ENCODE measurements around the gene MYO5B. TPM values are rescaled to one million over a fixed set of nuclear protein-coding genes. Genes with fewer than 3 reads are reported as not detected.
"Not testable (repeated sequence)": the region's sequence is repeated elsewhere in the genome, so short reads cannot be mapped to it uniquely, and the experiment has no call there.

The MYO5B gene
- total RNA-seq, 1 donor from 2014 or later = 0.20 TPM

DNA sequence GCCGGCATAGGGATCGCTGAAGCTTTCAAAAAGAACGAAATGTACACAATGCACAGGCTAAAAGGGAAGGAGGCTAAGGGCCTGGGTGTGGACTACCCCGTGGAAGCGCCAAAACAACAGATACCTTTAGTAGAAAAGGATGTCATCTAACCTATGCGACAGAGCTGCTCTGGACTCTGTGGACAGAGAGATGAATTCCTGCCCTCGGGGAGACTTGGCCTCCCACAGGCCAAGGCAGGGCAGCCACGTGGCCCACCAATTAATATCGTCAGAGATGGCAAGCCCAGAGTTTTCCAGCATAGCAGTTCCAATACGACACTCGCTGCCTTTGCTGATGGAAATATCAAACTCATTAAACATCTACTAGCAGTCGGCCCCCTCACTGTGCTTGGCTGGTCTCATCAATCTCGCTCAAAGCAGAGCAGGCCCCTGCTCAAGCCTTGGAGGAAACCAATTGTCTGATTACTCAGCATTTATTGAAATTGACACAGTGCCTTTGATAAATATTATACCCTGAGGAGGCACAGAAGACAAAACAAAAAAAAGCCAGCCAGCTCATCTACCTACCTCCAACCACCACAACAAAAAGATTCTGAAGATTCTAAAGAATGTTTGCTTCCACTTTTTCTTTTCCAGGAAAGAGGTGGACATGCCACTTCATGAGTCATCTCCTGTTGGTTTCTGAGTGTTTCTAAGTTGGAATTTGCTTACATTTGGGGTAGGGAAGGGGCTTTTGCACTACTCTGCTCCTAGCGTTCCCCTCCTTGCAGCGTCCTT, 302.6 kb downstream of the MYO5B start:
- no peak for DNase-seq (ENCODE audit: low read depth, low spot score)

DNA sequence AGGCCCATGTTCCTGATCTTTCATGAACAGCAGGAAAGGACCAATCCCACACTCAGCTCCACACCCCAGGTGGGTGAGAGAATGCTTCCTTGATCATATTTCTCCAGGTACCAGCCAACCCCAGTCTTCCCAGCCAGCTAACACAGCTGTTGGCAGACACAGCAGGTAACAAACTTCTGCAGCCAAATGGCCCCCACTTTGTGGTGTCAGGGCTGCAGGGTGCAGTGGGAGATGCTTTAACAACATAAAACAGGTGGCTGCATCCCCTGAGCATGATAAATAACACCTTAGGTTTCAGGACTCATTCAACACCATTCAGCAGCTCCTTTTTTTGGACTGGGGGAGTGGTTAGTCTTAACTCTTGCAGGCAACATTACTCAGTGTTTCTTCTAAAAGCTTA, 304.9 kb downstream of the MYO5B start:
- DNase-seq (ENCODE audit: low read depth, low spot score) = no peak

DNA sequence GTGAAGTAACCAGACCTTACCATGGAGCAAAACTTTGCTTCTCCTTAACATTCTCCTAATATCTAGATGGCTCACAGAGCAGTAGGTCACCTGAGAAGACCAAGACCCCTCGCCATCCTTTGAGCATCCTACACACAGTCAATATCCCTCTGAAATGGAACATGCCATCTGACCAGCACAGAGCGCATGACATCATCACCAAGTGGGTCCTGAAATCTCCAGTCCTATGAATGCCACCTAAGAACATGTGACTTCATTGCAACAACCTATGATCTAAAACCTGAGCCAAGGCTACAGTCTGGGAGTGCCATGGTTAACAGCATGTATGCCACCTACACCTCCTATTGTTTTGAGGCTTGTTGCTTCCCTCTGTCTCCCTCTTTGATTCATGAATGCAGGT, 305.4 kb downstream of the MYO5B start:
- not testable (repeated sequence) for DNase-seq (ENCODE audit: low read depth, low spot score)

DNA sequence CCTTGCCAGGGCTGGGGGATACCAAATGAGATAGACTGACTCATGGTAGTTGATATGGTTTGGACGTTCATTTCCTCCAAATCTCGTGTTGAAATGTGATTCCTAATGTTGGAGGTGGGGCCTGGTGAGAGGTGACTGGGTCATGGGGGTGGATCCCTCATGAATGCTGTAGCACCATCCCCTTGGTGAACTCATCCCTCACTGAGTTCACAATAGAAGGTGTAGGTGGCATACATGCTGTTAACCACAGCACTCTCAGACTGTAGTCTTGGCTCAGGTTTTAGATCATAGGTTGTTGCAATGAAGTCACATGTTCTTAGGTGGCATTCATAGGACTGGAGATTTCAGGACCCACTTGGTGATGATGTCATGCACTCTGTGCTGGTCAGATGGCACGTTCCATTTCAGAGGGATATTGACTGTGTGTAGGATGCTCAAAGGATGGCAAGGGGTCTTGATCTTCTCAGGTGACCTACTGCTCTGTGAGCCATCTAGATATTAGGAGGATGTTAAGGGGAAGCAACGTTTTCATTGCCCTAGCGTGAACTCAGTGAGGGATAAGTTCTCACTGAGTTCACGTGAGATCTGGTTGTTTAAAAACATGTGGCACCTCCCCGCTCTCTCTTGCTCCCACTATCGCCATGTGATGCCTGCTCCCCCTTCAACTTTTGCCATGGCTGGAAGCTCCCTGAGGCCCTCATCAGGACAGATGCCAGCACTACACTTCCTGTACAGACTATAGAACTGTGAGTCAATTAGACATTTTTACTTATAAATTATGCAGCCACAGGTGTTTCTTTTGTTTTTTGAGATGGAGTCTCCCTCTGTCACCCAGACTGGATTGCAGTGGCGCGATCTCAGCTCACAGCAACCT, 307.8 kb downstream of the MYO5B start:
- no peak for DNase-seq (ENCODE audit: low read depth, low spot score)

DNA sequence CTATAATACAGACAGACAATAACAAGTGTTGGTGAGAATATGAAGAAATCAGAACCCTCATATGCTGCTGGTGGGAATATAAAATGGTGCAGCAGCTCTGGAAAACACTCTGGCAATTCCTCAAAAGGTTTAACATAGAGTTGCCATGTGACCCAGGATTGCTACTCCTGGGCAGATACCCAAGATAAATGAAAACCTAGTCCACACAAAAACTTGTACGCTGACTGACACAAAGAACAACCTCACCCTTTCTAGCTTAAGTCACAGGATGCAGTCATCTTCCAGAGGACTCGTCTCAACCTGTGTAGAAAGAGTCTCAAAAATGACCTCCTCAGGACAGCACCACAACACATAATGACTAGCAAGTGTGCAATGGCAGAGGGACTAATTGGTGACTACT, 310.0 kb downstream of the MYO5B start:
- DNase-seq (ENCODE audit: low read depth, low spot score) = no peak

DNA sequence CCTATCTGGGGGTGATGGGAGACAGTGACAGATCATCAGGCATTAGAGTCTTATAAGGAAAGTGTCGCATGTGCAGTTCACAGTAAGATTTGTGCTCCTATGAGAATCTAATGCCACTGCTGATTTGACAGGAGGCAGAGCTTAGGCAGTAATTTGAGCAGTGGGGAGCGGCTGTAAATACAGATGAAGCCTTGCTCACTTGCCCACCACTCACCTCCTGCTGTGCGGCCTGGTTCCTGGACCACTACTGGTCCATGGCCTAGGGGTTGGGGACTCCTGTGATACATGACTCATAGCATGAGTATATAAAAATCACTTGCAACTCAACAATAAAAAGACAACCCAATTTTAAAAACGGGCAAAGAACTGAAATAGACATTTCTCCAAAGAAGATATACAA, 310.5 kb downstream of the MYO5B start:
- DNase-seq (ENCODE audit: low read depth, low spot score) = no peak

DNA sequence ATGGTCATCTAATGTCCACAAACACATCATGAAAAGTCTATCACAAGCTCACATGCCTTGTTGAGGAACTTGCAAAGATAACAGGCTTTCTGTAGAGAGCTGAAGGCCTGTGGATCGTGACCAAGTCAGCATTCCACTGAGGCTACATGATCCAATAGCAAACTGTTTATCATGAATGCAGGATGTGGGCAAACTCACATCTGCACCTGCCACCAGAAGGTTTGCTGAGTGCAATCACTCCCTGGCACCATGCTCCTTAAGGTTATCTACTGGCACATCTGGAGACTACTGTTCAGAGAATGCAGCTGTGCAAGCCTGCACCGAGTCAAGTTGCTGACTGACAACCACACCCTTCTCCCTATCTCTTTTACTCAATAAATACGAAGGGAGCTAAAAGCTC, 314.3 kb downstream of the MYO5B start:
- DNase-seq (ENCODE audit: low read depth, low spot score) = no peak

DNA sequence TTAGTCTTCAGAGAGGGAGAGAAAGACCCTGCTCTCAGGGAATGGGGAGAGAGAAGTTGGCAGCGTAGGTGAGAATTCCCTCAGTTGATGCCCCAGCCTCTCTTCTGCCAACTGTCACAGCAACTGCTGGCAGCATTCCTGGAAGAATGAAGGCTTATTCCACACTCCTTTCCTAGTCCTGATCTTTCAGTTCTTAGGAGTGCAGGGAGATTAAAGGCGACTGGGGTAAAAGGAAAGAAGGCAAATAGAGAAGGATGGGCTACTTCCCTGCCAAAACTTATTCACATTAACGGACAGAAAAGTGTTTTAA, 315.7 kb downstream of the MYO5B start:
- no peak for DNase-seq (ENCODE audit: low read depth, low spot score)

DNA sequence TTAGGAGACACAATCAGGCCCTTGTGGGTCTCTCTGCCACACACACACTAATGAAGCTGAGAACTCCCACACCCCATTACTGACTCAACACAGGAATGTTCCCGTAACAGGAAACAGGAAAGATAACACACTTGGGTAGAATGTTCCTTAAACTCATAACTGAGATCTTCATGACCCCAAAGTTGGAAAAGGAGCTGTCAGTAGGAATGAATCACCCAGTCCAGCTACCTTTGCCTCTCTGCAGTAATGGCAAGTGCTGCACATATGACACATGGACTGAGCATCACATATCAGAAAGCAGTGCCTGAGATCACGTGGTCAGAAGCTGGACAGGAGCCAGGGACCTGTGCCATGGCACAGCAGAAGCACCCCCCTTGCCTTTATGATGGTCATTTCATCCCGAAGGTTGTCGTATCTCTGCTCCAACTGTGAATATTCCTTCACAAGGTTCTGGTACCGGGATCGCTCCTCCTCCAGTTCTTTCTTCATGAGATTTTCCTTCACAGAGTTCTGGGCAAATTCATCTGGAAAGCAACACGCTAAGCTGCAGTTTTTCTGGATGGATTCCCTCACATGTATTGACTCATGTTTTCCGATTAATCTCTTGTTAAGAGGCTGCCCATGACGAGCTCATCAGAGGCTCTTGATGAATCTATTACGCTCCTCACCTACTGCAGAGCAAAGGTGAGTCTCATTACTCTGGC, 316.2 kb downstream of the MYO5B start:
- no peak for DNase-seq (ENCODE audit: low read depth, low spot score)

DNA sequence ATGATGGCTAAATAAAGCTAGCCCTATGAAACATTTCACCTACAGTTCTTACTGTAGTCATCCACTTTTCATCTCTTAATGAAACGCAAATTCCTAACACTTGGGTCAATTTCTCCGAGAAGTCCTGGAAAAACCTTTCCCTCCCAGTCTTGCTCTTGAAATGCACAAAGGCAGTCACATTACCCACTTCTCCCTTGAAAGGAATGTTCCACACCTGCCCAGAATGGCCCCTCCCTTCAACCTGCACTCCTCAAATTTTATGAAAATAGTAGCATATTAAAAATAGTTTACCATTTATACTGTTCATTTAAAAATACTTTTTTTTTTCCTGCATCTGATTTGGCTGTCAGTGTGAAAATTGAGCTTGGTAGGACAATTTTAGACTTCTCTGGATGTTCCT, 316.9 kb downstream of the MYO5B start:
- DNase-seq (ENCODE audit: low read depth, low spot score) = no peak

DNA sequence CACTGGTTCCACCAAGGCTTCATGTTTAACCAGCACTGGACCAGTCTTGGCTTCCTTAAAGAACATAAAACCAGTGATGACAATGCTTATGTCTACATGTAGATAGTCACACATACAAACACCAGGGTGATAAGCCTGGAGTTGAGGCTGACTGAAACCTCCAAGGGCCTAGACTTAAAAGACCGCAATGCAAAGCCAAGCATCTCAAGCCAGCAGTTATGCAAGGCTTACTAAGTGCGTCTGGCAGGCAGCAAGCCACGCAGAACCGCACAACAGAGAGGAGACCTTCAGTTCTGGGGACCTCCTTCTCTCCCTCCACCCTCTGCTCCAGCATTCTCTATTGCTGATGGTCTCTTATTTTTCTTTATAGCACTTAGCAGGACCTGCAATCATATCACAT, 318.4 kb downstream of the MYO5B start:
- no peak for DNase-seq (ENCODE audit: low read depth, low spot score)

DNA sequence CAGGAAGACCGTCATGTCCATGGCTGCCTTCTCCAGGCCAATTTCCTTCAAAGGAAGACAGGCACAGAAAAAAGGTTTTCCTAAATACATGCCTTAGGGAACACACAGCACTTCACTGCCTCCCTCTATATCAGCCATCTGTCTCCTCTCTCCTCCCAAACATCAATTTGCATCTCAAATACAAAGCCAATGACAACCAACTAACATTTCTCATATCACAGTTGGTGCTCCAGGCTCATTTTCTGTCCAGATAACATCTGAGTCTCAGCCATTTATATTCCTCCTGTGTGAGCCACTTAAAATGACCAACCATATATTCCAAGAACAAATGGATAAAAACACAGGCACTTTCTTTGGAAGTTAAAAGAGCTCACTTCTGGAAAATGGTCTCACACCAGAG, 319.2 kb downstream of the MYO5B start:
- no peak for DNase-seq (ENCODE audit: low read depth, low spot score)

DNA sequence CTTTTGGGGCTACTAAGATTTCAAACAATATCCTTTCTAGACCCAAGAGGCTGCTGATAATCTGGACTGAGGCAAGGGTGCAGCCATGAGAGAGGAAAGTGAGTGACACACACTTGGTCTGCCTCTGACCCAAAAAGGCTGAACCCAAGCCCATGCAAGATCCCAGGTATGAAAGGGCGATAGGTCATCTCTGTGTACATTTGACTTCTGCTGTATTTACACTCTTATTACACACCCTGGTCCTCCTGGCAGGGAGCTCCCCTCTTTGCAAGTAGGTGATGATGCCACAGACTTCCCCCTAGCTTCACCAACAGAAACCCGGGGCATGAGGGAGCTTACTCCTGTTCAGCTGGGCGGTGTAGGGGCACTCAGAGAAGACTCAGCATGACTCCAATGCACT, 319.8 kb downstream of the MYO5B start:
- DNase-seq (ENCODE audit: low read depth, low spot score) = no peak

DNA sequence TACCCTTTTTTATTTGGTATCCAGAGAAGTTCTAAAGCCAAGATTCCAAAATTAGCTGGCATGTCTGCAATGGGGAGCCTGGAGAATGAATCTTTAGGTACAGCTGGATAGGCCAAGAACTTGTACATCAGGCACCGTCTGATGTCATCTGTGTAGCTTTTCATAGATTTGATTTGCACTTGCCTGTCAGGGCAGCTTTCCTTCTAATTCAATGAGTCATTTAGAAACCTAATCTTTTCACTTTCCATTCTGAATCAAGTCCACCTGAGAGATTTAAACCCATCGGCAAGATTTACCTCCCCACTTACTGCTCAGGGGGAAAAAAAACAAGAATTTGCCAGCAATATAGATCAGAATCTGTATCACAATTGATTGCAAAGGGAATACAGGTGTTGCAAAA, 320.7 kb downstream of the MYO5B start:
- no peak for DNase-seq (ENCODE audit: low read depth, low spot score)

DNA sequence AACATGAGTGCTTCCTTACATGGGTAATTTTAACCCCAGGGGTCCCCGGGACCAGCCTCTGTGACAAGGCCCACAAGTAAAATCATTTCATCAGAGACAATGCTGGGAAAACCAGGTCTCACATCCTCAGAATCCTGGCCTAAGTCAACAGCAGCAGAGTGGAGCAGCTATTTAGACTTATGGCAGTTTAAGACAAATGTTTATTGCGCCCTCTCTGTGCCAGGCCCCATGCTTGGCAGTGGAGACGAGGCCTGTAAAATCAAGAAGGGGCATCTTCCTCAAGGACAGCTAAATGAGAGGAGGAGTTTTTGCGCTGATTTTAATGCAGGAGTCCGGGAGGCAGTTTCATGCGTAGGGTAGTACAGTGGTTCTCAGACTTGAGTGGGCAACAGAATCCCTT, 325.6 kb downstream of the MYO5B start:
- no peak for DNase-seq (ENCODE audit: low read depth, low spot score)

DNA sequence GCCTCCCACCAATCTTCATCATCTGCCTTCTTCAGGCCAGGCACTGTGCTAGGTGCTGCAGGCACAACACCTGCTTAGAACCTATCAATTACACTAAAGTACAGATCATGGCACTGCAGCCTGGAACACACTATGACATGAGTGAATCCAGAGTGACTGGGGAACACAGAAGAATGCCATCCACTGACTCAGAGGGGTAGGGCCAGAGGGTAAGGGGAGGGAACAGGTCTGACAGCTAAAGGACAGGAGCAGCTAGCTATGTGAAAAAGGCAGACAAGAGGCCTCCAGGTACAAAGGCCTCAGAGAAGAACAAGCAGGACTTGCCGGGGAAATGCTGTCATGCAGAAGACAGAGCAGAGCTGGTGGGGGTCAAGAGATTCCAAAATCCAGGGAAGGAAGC, 328.3 kb downstream of the MYO5B start:
- DNase-seq (ENCODE audit: low read depth, low spot score) = no peak

DNA sequence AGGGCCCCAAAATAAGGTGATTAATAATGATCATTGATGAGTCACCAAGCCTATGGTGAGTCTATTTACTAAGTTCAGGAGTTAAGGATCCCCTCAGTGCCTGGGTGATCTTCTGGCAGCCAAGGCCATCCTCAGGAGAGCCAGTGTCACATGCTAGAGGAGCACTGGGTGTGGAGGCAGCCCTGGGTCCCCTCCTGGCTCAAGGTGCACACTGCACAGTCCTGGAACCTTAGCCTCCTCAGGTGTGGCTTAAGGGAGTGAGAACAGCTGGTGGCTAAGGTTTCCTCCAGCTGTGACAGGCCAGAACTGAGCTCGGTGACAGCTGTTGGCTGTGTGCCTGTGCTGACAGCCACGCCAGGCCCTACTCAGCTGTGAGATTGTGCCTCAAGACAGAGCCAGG, 329.5 kb downstream of the MYO5B start:
- no peak for DNase-seq (ENCODE audit: low read depth, low spot score)

DNA sequence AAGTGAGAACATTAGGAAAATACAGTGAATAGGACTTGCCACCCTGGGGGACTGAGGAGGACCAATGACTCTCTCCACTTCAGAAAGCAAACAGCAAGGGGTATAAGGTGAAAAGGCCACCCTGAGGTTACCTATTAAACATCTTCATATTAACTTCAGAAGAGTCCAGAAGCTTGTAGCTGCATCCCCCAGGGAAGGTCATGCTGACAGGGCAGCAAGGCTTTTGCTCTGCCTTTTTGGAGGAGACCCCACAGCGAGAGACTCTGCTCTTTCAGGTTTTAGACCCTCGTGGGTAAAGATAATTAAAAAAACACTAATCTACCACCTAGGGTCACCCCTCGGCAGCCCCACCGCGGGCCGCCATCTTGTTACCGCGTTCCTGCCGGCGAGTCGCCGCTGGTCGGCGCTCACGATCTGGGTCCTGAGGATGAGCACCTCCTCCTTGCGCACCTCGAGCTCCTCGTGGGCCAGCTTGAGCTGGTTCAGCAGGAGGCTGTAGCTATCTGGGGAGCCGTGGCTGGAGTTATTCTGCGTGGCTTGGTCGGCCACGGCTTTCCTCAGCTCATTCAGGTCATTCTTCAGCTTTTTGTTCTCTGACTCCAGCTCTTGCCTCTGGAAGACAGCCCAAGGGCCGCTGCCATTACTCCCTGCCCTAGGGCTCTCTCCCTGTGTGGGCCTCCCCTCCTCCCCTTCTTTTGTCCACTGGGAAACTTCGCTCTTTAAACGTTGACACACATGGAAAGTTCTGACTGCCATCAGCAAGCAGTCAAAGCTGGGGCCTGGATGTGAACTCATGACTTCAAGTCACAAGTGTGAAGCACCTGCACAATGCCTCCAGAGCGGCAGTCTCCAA, 331.0 kb downstream of the MYO5B start:
- no peak for DNase-seq (ENCODE audit: low read depth, low spot score)

DNA sequence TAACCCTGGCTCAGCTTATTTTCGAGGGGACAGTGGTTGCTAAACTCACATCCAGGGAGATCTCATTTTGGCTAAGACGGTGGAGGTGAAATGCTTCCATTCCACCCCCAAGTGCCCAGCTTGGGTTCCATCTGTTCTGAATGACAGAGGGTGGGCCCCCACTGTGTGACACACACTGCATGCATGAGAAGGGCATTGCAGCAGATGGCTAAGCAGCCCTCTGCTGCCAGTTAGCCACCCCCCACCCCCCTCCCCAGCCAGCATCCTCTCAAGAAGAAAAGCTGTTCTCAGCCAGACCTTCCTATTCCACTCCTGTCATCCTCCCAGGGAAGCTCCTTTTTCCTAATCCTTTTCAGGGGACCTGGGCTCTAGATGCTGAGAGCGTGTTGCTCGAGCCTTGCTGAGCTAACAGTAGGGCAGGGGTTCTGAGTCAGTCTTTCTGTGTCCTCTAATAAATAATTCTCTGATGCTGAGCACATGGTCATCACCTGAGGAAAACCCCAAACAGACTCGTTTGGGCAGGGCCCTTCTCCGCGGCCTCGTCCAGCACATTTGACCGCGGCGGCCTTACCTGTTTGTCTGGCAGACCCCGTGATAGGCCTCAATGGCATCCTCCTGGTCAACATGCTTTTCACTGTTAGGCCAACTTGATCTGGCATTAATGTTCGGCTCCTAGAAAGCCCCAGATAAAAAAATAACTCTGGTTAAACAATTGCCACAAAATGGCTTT, 332.1 kb downstream of the MYO5B start:
- DNase-seq (ENCODE audit: low read depth, low spot score) = no peak

DNA sequence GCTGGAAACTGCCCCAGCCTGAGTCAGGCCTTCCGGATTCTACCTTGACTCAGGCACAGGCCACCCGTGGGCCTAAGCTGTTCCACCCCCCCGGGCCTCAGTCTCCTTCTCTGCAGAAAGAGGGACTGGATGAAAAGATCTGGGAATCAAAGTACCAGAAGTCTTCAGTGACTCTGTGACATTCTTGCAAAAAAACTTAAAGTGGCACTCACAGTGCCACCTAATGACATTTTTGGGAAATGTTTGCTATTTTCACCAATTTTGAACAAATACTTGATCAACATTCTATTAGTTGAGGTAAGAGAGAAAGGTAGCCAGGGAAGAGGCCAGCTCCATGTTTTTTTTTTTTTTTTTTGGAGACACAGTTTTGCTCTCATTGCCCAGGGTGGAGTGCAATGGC, 333.3 kb downstream of the MYO5B start:
- no peak for DNase-seq (ENCODE audit: low read depth, low spot score)

DNA sequence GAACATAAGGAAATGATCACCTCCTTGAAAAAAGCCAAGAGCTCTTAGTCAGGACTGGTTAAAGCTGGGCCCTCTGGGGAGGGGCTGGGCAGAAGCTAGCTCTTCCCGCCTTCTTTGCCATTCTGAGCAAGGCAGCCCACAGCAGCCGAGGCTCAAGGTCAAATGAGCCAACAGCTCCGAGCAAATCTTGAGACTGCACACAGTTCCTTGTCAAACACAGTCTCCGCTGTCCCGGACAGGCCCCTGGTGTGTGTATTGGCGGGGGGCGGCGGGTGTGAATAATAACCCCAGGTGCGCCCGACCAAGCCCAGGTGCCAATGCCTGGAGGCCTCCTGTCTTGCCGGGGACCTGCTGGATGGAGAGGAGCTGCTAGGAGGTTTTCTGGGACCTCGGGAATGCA, 335.2 kb downstream of the MYO5B start:
- no peak for DNase-seq (ENCODE audit: low read depth, low spot score)
